ENCODE results near the gene EYS. TPM values are rescaled to one million over a fixed set of nuclear protein-coding genes. Genes with fewer than 3 reads are reported as not detected.

EYS gene
- total RNA-seq, 2 donors from 2014 or later: not detected

DNA sequence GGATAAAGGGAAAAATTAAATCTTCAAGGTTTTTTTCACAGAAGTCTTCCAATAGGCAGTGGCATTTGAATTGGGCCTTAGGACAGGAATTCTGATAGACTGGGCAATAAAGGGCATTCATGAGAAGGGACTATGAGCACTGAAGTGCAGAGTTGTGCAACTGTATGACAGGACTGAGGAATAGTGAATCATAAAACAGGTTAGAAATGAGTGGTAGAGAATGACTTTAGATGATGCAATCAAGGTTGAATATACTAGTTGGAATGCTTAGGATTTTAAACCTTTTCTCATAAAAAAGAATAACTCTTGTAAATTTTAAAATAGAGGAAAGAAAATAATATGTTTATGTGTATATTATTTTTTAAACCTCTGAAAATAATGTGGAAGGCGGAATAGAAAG is 1126.7 kb downstream of the EYS start:
- no peaks in the 10 kb centered on the region for H3K27me3 Mint-ChIP-seq (ENCODE audit: low read depth)
- no peak for ATAC-seq (replicated peaks in 1 of 2)

DNA sequence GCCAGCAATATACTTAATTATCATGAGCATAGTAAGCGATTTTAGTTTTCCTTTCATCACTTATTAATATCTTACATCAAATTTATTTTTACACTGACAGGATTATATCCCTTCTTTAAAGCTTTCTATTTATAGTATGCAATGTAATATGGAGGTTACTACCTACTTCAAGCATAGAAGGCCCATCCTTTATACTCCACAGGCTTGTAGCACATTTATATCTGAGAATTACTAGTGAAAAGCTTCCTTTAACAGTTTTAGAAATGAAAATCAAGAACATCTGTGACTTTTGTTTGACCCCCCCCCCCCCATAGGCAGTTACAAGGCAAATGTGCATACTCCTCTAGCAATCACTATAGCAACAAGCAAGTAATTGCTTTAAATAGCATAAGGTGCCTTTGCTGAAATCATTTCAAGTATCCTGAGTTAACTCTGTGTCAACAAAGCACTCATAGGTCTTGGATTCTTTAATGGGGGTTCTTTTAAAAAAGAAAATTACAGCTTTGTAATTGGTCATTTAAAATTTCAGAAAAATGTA is 1153.7 kb downstream of the EYS start:
- ATAC-seq (replicated peaks in 1 of 2) (no peak), DNase-seq (no peak)
- H3K9me3 Mint-ChIP-seq: peaks cover 3 to 13% of the 10 kb centered on the region in 2 donors
- no peaks in the 10 kb centered on the region for H3K36me3 Mint-ChIP-seq (ENCODE audit: insufficient read depth in 2 of 2)
- no peaks in the 10 kb centered on the region for H3K4me1 Mint-ChIP-seq (ENCODE audit: low read depth)
- H3K27ac Mint-ChIP-seq: no peak overlapping the region
- no peak overlapping the region for H3K4me3 Mint-ChIP-seq
- no peaks in the 10 kb centered on the region for H3K27me3 Mint-ChIP-seq (ENCODE audit: low read depth)

More for the DNA sequence above, 1126.7 kb downstream of the EYS start:
- DNase-seq: no peak
- Mint-ChIP-seq H3K4me1 (ENCODE audit: low read depth) (no peaks in the 10 kb centered on the region), H3K36me3 (ENCODE audit: insufficient read depth in 2 of 2) (peaks cover 0 to 3% of the 10 kb centered on the region in 2 donors), H3K9me3 (peaks cover 8 to 10% of the 10 kb centered on the region in 2 donors), H3K27ac (no peak overlapping the region), H3K4me3 (no peak overlapping the region)

DNA sequence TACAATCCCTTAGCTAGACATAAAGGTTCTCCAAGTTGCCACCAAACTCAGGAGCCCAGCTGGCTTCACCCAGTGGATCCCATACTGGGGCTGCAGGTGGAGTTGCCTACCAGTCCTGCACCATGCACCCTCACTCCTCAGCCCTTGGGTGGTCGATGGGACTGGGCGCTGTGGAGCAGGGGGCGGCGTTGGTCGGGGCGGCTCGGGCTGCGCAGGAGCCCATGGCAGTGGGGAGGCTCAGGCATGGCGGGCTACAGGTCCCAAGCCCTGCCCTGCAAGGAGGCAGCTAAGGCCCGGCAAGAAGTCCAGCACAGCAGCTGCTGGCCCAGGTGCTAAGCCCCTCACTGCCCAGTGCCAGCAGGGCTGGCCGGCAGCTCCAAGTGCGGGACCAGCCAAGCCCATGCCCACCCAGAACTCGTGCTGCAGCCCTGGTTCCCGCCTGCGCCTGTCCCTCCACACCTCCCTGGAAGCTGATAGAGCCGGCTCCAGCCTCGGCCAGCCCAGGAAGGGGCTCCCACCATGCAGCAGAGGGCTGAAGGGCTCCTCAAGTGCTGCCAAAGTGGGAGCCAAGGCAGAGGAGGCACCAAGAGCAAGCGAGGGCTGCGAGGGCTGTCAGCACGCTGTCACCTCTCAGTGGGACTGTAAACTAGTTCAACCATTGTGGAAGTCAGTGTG is 1159.3 kb downstream of the EYS start:
- Mint-ChIP-seq H3K36me3 (ENCODE audit: insufficient read depth in 2 of 2) (no peaks in the 10 kb centered on the region), H3K9me3 (peaks cover 6 to 17% of the 10 kb centered on the region in 2 donors), H3K27me3 (ENCODE audit: low read depth) (no peaks in the 10 kb centered on the region), H3K4me1 (ENCODE audit: low read depth) (no peaks in the 10 kb centered on the region), H3K4me3 (no peak overlapping the region), H3K27ac (no peak overlapping the region)
- ATAC-seq (replicated peaks in 1 of 2) (no peak), DNase-seq (no peak)

DNA sequence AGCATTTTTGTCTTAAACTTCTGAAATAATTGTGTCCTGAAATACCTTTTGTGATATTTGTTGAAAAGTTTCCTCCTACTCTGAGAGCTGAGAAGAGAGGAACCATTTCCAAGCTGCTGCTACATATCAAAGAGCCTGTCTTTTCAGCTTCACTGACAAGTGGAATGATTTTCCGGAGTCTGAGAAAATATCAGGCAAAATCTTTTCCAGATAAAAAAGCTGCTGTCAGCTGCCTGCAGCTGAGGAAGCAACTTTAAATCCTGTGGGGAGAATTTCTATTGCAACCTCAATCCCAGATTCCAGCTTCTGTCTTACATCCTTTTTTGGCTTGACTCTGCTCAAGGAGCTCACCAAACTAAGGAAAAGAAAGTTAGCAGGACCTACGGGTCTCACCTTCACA is 1167.1 kb downstream of the EYS start:
- DNase-seq (no peak), ATAC-seq (replicated peaks in 1 of 2) (no peak)
- Mint-ChIP-seq H3K4me3 (no peak overlapping the region), H3K27ac (no peak overlapping the region), H3K27me3 (ENCODE audit: low read depth) (no peaks in the 10 kb centered on the region), H3K36me3 (ENCODE audit: insufficient read depth in 2 of 2) (no peaks in the 10 kb centered on the region), H3K4me1 (ENCODE audit: low read depth) (no peaks in the 10 kb centered on the region), H3K9me3 (peaks cover 7 to 10% of the 10 kb centered on the region in 2 donors)

DNA sequence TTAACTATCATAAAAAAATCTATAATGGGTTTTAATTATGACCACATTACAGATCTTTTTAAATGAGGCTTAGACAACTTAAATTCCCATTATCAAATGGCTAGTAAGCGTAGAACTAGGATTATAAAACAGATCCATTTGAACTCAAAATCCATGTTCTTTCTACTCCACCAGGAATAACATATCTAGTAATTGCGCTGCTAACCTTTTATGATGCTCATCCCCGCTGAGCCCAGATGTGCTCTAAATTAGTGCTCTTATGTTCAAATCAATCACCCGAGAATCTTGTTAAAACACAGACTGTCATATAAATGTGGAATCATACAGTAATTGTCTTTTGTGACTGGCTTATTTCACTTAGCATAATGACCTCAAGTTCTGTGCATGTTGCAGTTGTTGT is 1168.3 kb downstream of the EYS start:
- Mint-ChIP-seq H3K27ac (no peak overlapping the region), H3K36me3 (ENCODE audit: insufficient read depth in 2 of 2) (no peaks in the 10 kb centered on the region), H3K27me3 (ENCODE audit: low read depth) (no peaks in the 10 kb centered on the region), H3K9me3 (peaks cover 1 to 8% of the 10 kb centered on the region in 2 donors), H3K4me3 (no peak overlapping the region), H3K4me1 (ENCODE audit: low read depth) (no peaks in the 10 kb centered on the region)
- DNase-seq (no peak), ATAC-seq (replicated peaks in 1 of 2) (no peak)

DNA sequence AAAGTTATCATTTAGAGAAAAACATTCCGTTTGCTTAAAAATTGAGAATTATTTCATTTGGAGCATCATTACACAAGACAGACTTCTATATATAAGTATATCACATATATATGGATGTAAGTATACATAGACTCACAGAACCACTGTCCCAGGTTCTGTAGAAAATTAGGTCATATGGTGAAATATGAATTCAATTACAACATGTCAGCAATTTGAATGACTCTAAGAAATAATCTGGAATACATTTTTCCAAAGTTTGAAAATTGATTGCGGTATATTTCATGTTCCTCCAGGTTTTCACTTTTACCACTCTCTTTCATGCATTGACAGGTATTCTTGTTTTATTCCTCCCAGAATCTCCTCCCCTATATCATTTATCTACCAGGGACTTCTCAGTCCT is 1179.1 kb downstream of the EYS start:
- Mint-ChIP-seq H3K27ac (no peak overlapping the region), H3K36me3 (ENCODE audit: insufficient read depth in 2 of 2) (no peaks in the 10 kb centered on the region), H3K9me3 (peaks cover 12 to 13% of the 10 kb centered on the region in 2 donors), H3K4me1 (ENCODE audit: low read depth) (no peaks in the 10 kb centered on the region), H3K27me3 (ENCODE audit: low read depth) (no peaks in the 10 kb centered on the region), H3K4me3 (no peak overlapping the region)
- no peak for ATAC-seq (replicated peaks in 1 of 2)
- no peak for DNase-seq

DNA sequence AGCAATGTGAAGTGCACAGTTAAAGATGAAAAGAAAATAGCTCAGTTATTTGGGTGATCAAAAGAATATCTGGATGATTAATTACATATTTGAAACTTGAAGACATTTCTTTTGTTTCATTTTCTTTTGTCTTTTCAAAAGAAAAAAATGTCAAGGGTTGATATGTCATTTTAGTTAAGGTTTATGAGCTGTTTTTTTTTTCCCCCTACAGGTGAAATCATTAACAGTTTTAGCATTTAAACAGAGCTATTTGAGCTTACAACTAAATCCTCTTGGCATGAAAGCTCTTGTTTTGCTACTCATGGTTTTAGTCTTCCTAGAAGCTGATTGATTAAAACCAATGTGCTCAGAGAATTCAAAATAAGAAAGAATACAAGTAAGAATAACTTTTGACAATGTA is 1184.2 kb downstream of the EYS start:
- DNase-seq (no peak), ATAC-seq (replicated peaks in 1 of 2) (no peak)
- peaks cover 0 to 3% of the 10 kb centered on the region in 2 donors for H3K36me3 Mint-ChIP-seq (ENCODE audit: insufficient read depth in 2 of 2)
- H3K27ac Mint-ChIP-seq: no peak overlapping the region
- no peak overlapping the region for H3K4me3 Mint-ChIP-seq
- no peaks in the 10 kb centered on the region for H3K27me3 Mint-ChIP-seq (ENCODE audit: low read depth)
- H3K4me1 Mint-ChIP-seq (ENCODE audit: low read depth): no peaks in the 10 kb centered on the region
- H3K9me3 Mint-ChIP-seq: peaks cover 13 to 20% of the 10 kb centered on the region in 2 donors

DNA sequence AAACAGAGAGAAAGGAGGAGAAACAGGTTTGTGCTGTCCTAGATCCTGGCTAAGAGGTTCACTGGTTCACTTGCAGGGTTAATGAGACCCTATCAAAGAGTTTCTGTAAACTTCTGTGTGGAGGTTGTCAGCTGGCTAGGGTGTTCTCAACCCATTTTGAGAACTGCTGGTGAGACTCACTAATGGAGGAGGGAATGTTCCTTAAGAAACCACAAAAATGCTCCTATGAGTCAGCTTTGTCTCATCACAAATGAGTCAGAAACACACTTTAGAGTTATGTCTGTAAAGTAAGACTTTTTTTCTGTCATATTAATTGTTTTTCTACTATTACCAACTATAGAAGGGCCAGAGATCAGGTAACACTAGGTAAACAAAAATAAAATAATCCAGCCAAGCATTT is 1187.0 kb downstream of the EYS start:
- no peaks in the 10 kb centered on the region for H3K4me1 Mint-ChIP-seq (ENCODE audit: low read depth)
- no peak overlapping the region for H3K27ac Mint-ChIP-seq
- no peaks in the 10 kb centered on the region for H3K27me3 Mint-ChIP-seq (ENCODE audit: low read depth)
- peaks cover 0 to 3% of the 10 kb centered on the region in 2 donors for H3K36me3 Mint-ChIP-seq (ENCODE audit: insufficient read depth in 2 of 2)
- DNase-seq: no peak
- H3K9me3 Mint-ChIP-seq: peaks cover 12 to 20% of the 10 kb centered on the region in 2 donors
- no peak for ATAC-seq (replicated peaks in 1 of 2)
- no peak overlapping the region for H3K4me3 Mint-ChIP-seq

DNA sequence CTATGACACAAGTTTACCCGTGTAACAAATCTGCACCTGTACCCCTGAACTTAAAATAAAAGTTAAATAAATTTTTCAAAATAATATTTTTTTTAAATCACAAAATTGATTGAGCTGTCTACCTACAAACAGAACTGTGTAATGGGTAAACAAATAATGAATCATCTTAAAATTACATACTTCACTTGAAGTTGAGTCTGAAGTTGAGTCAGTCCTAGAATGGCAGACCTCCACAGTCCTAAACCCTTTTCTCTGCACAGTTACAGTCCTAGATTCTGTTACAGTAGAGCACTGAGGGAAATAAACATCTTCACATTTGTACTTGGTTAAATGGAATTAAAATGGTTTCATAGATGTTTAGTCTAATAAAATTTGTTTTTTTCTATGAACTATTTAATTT is 1190.6 kb downstream of the EYS start:
- Mint-ChIP-seq H3K9me3 (peaks cover 10 to 18% of the 10 kb centered on the region in 2 donors), H3K4me3 (no peak overlapping the region), H3K4me1 (ENCODE audit: low read depth) (no peaks in the 10 kb centered on the region), H3K36me3 (ENCODE audit: insufficient read depth in 2 of 2) (peaks cover 0 to 3% of the 10 kb centered on the region in 2 donors), H3K27ac (no peak overlapping the region), H3K27me3 (ENCODE audit: low read depth) (no peaks in the 10 kb centered on the region)
- DNase-seq: no peak
- ATAC-seq (replicated peaks in 1 of 2): no peak

DNA sequence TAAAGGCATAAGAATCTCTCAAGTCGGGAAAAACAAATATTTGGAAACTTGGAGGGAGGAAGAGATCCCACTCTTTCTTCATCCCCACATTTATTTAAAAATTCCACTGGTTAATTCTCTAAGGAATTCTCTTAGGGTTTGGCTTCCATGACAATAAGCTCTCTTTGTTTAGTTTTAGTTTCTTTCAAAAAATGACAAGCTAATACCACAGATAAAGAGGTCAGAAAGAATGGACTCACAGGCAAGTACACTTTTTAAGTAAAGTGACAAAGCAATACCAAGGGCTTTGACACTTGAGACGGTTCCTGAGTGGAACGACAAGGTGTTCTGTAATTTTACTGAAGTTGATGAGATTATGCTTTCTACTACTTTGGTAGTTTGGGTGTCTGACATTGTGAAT is 1199.4 kb downstream of the EYS start:
- Mint-ChIP-seq H3K36me3 (ENCODE audit: insufficient read depth in 2 of 2) (no peaks in the 10 kb centered on the region), H3K9me3 (peaks cover 6% of the 10 kb centered on the region in 2 donors), H3K27me3 (ENCODE audit: low read depth) (no peaks in the 10 kb centered on the region), H3K4me1 (ENCODE audit: low read depth) (no peaks in the 10 kb centered on the region), H3K4me3 (no peak overlapping the region), H3K27ac (no peak overlapping the region)
- DNase-seq (no peak), ATAC-seq (replicated peaks in 1 of 2) (no peak)

DNA sequence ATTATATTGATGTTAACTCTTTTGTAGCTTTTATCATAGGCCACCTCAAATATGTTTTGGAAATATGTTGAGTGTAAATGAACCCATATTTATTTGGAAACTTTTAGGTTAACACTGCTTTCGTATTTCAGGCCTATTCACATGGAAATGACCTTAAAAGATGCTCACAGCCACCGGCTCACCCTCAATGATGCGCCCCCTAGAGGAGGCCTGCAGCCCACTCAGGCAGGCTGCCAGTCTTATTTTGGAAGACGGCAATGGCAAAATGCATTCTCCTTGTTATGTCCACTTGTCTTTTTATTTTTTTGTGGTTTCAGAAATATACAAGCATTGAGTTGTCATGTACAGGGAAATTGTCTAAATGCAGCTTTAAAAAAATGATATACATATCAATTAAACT is 1201.7 kb downstream of the EYS start:
- Mint-ChIP-seq H3K4me3 (no peak overlapping the region), H3K27ac (no peak overlapping the region), H3K4me1 (ENCODE audit: low read depth) (no peaks in the 10 kb centered on the region), H3K9me3 (peaks cover 2 to 5% of the 10 kb centered on the region in 2 donors), H3K27me3 (ENCODE audit: low read depth) (no peaks in the 10 kb centered on the region), H3K36me3 (ENCODE audit: insufficient read depth in 2 of 2) (peaks cover 0 to 1% of the 10 kb centered on the region in 2 donors)
- ATAC-seq (replicated peaks in 1 of 2): no peak
- DNase-seq: peak in 1 of 2 donors; percentile 1

DNA sequence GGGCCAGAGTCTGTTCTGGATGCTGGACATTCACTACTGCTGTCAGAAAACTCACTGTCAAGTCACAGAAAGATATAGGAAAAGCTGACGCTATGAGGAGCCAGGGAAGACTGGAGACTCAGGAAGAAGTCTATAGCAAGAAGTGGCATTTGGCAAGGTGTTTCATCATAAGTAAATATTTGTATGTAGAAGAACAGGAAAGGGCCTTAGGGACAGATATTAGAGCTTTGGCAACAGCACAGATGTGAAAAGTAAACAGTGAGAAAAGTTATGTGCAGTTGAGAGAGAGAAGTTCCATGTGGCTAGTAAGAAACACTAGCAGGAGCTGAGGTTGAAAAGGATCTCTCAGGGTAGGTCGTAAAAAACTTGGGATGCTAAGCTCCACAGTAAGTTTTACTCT is 1202.5 kb downstream of the EYS start:
- Mint-ChIP-seq H3K27me3 (ENCODE audit: low read depth) (no peaks in the 10 kb centered on the region), H3K27ac (no peak overlapping the region), H3K36me3 (ENCODE audit: insufficient read depth in 2 of 2) (peaks cover 0 to 1% of the 10 kb centered on the region in 2 donors), H3K4me3 (no peak overlapping the region), H3K4me1 (ENCODE audit: low read depth) (no peaks in the 10 kb centered on the region), H3K9me3 (peaks cover 4 to 5% of the 10 kb centered on the region in 2 donors)
- DNase-seq (no peak), ATAC-seq (replicated peaks in 1 of 2) (no peak)

DNA sequence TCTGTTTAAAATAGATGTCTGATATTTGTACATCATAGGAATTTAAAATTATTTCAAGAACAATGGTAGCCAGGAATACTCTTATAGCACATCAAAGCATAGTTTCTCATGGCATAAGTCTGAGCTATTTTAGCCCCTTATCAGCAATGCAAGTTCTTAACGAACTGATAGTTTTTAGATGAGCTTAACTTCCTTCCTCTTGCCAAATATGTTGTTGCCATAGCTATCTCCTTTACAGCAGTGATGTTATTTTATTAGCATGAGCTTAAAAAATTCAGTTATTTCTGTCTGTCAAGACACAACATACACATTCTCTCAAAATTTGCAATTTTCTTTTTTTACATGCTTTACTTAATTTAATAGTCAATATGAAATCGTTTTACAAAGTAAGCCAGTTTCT is 1204.2 kb downstream of the EYS start:
- Mint-ChIP-seq H3K9me3 (peaks cover 2 to 5% of the 10 kb centered on the region in 2 donors), H3K4me1 (ENCODE audit: low read depth) (no peaks in the 10 kb centered on the region)

DNA sequence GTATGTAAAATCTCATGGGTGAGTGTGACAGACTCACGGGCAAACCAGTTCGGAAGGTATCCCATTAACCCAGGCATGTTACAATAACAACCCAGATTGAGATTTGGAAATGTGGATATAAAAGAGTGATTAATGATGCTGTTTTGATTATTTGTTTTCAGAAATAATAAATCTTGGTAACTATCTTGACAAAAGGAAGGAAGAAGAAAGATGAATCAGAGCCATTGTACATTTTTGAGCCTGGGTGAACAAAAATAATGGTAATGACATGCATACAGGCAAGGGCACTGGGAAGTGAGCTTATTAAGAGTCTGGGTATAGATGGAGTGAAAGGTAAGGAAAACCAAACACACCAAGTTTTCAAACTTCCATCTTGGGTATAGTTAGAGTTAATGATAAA is 1209.4 kb downstream of the EYS start:
- Mint-ChIP-seq H3K27ac (no peak overlapping the region), H3K27me3 (ENCODE audit: low read depth) (no peaks in the 10 kb centered on the region), H3K36me3 (ENCODE audit: insufficient read depth in 2 of 2) (peaks cover 0 to 1% of the 10 kb centered on the region in 2 donors), H3K4me3 (no peak overlapping the region), H3K9me3 (peaks cover 0 to 3% of the 10 kb centered on the region in 2 donors), H3K4me1 (ENCODE audit: low read depth) (no peaks in the 10 kb centered on the region)
- ATAC-seq (replicated peaks in 1 of 2) (no peak), DNase-seq (no peak)

More for the DNA sequence above, 1204.2 kb downstream of the EYS start:
- Mint-ChIP-seq H3K4me3 (no peak overlapping the region), H3K27me3 (ENCODE audit: low read depth) (no peaks in the 10 kb centered on the region), H3K36me3 (ENCODE audit: insufficient read depth in 2 of 2) (peaks cover 0 to 1% of the 10 kb centered on the region in 2 donors), H3K27ac (no peak overlapping the region)
- DNase-seq (no peak), ATAC-seq (replicated peaks in 1 of 2) (no peak)

All from activated T-cell treated with anti-CD3 and anti-CD28 coated beads, Interleukin-2, amount 50 U/mL, for 72 hours (primary cell).